HG03442 (cell line): ENCODE data around the gene PML.

Experiments used
- ATAC-seq: cut with Tn5 transposase; IDR thresholded peaks from one replicate; pipeline ENCODE4 v1.9.1; 2021; ENCODE audit warnings: mild to moderate bottlenecking, moderate library complexity; ENCODE audit not compliant: unreplicated experiment

Gene PML

DNA sequence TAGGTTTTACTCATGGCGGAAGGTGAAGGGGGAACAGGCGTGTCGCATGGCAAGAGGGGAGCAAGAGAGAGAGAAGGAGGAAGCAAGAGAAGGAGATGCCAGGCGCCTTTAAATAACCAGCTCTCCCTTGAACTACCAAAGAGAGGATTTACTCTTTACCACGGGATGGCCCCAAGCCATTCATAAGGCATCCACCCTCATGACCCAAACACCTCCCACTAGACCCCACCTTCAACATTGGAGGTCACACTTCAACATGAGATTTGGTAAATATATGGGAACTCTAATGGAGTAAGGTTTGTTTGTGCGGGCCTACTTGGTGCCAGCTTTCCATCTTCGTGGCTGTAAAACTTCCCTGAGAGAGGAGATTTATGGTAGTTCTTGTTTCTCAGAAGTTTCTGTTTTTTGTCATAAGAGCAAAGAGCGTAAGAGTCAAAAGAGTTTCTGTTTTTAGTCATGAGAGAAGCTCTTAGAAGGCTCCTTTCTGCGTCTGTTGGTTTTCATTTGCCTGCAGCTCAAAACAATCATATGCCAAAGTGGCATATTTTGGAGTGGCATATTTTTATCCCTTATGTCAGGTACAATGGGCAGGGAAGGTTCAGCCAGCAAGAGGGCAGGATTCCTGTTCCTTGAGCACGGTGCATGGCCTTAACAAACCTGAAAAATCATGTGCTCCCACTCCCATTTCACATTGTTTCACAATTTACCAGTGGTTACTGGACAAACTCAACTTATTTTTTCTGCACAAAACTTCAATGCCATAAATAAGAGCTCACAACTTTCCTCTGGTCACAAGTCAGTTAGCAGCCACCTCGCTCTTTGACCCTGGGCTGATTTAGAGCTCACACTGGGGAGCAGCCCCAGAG is 12.5 kb downstream of the PML start:
- ATAC-seq = no peak

DNA sequence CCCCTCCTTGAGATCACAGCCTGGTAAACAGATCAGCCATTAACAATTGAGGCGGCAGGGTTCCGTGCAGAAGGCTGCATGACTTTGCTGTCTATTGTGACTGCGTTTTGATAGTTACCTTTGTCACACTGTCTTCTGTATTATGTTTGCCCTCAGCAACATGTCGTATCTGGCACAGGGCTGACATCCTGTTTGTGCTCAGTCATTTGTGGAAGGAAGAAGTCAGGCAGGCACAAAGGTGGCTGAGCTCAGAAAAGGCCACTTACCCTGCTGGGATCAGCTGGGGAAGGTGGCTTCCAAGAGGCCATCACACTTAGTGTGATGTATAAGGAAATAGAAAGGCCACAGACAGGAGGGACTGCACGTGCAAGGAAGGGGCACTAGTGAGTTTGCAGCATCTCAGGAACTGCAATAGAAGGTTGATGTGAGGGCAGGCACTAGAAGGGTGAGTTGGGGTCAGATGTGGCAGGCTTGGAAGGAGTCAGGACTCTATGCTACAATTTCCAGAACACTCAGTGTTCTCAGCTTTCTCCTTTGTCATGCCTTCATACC is 13.4 kb downstream of the PML start:
- no peak for ATAC-seq

DNA sequence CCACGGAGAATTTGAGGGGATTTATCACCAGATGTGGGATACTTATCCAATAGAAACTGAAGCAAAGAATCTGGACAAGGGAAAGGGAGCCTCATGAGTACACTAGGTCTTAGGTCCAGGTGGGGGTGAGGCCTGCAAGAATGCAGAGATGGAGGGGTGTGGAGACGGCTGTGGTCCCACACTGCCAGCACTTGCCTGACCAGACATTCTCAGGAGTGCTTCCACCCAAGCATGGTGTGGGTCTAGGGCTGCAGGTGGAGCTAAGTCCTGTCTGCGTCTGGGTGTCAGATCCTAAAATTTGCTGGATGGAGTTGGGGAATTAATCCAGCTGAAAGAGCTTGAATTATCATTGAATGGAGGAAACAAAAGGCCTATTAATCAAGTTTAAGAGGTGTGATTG is 14.4 kb downstream of the PML start:
- no peak for ATAC-seq

DNA sequence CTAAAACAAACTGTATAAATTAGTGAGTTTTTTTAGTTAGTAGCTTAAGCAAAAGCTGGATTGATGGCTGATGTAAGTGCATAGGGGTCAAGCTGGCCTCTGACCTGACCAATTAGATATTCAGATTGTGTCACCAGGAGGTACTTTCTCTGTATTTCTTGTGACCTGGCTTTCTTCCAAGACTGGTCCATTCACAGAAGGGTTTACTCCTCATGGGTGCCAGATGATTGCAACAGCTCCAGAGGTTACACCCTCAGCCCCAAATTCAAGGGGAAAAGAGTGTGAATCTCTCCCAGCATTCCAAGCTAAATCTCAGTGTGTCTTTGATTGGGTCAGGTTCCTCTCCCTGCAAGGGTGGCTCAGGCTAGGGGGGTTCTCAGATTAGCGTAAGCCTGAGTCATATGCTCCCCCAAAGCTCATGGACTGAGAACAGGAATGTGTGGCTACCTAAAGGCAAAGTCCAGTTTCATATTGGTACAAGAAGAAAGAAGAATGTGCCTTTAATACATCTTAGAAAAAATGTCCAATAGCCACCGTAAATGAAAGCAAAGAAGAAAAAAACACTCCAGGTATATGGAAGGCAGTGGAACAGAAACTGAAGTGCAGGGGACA is 16.5 kb downstream of the PML start:
- ATAC-seq = no peak

DNA sequence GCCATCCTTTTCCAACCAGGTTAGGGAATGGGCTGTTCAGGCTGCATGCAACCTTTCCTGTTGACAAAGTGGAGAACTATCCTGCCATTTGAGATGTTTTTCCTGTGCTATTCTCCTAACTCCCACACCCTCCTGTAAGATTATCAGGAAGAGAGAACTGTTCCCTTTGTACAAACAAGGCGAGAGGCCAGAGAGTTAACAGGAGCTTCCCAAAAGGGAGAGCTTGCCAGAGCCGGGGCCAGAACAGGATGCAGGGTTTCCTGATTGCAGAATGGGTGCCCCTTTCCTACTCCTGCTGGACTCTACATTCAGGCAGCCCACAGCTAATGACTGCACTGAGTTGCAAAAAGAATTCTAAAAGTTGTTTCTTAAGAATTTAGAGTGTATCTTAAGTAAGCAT is 17.1 kb downstream of the PML start:
- no peak for ATAC-seq

DNA sequence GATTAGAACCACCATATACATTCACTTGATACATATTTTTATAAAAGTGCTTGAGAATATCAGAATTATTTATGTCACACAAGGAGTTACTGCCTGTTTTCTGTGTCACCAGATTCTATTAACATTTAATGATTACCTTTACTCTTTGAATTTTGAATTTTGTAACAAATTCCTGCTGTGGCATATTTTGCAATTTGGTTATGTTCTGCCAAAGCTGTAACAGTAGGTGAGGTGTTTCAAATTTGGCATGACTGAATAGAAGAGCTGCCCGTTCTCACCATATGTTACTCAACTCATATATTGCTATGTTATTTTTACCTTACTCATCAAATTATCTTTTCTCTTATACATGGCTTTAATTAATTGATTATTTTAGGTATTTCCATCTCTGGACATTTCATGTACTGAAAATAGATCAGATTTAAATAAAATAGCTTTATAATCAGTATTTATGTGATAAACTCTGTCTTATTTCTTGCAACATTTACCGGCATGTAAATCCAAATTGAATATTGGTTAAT is 18.9 kb downstream of the PML start:
- no peak for ATAC-seq

DNA sequence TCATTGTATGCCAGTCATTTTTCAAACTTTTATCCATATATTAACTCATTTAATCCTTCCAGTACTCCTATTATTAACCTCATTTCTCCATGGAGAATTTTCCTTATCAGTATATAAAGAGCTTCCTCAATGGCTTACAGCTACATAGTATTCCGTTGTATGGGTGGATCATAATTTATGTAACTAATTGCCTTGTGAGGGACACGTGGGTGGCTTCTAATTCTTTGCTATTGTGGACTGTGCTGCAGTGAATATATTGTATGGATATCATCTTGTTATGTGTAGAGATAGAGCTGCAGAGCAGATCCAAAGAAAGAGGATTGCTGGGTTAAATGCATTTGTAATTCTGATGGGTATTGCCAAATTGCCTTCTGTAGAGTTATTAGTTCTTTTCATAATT is 25.2 kb downstream of the PML start:
- no peak for ATAC-seq

DNA sequence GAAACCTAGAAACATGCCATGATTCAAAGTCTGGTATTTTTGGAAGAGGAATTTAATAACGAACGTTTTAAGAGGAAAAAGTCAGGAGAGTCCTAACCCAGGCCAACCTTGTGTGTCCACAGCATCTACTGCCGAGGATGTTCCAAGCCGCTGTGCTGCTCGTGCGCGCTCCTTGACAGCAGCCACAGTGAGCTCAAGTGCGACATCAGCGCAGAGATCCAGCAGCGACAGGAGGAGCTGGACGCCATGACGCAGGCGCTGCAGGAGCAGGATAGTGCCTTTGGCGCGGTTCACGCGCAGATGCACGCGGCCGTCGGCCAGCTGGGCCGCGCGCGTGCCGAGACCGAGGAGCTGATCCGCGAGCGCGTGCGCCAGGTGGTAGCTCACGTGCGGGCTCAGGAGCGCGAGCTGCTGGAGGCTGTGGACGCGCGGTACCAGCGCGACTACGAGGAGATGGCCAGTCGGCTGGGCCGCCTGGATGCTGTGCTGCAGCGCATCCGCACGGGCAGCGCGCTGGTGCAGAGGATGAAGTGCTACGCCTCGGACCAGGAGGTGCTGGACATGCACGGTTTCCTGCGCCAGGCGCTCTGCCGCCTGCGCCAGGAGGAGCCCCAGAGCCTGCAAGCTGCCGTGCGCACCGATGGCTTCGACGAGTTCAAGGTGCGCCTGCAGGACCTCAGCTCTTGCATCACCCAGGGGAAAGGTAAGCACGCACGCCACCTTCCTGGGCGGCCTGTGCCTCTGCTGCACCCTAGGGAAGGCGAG is 28.4 kb downstream of the PML start:
- ATAC-seq = no peak

DNA sequence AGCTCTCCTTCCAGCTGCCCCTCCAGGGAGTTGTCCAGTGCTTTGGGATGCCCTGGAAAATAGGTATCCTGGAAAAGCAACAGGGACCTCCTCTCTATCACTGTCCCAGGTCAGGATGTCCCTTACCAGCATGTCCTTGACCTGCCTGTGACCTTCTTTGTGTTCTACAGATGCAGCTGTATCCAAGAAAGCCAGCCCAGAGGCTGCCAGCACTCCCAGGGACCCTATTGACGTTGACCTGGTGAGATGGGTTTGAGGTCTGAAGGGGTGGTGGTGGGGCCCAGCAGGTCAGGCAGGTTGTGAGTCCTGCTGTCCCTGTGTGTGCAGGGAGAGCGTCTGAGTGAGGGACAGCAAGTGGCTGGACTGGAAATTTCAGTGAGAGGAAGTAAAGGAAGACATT is 30.2 kb downstream of the PML start:
- ATAC-seq = no peak

DNA sequence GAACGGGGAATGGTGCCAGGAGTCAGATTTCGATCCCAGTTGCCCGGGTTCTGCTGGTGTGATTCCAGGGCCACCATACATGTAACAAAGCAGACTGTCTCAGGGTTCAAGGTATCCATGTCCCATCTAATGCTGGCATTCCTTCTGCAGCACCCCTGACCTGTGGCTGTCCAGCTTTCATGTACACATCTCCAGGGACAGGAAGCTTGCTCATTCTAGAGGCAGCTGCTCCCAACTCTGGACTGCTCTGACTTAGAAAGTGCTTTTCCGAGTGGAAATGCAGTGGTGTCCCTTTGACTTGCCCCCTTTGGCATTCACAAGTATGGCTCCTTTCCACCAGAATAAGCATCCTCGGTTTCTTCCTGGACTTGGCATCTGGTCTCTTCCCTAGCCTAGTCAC is 30.9 kb downstream of the PML start:
- no peak for ATAC-seq

DNA sequence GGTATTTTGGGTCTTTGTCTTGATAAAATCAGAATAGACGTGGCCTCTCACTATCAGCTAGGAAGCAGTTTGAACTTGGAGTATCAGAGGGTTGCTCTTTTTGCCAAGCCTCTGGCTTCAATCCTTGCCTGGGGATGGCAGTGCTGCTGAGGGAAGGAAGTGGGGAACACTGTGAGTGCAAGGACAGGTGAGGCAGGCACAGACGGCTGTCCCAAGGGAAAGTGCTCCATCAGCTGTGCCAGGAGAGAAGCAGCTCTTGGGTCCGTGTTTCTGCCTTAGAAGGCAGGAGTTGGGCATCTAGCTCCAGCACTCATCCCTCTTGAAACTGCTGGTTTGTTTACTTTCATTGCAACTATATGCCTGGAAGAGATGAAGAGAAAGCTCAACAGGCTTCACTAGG is 33.2 kb downstream of the PML start:
- no peak for ATAC-seq

DNA sequence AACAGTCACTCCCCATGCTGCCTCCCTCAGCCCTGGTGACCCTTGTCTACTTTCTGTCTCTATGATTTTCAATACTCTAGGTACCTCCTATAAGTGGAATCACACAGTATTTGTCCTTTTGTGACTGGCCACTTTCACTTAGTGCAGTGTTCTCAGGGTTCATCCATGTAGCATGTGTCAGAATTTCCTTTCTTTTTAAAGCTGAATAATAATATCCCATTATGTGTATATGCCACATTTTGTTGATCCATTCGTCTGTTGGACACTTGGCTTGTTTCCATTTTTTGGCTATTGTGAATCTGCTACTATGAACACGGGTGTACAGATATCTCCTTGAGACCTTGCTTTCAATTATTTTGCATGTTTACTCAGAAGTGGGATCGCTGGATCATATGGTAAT is 34.1 kb downstream of the PML start:
- ATAC-seq = no peak

DNA sequence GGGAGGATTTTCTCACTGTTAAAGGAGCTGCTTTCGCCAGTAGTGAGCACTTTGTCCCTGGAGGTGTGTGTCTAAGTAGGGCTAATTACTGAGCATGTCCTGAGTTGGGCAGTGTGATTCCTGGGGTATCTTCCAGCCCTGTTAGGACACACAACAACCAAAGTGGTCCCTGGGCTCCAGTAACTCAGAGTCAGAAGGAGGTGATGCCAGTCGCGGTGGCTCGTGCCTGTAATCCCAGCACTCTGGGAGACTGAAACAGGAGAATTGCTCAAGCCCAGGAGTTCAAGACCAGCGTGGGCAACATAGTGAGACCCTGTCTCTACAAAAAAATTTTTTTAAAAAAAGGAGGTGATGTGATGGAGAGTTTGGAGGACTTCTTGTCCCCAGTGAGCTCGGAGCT is 37.5 kb downstream of the PML start:
- no peak for ATAC-seq

DNA sequence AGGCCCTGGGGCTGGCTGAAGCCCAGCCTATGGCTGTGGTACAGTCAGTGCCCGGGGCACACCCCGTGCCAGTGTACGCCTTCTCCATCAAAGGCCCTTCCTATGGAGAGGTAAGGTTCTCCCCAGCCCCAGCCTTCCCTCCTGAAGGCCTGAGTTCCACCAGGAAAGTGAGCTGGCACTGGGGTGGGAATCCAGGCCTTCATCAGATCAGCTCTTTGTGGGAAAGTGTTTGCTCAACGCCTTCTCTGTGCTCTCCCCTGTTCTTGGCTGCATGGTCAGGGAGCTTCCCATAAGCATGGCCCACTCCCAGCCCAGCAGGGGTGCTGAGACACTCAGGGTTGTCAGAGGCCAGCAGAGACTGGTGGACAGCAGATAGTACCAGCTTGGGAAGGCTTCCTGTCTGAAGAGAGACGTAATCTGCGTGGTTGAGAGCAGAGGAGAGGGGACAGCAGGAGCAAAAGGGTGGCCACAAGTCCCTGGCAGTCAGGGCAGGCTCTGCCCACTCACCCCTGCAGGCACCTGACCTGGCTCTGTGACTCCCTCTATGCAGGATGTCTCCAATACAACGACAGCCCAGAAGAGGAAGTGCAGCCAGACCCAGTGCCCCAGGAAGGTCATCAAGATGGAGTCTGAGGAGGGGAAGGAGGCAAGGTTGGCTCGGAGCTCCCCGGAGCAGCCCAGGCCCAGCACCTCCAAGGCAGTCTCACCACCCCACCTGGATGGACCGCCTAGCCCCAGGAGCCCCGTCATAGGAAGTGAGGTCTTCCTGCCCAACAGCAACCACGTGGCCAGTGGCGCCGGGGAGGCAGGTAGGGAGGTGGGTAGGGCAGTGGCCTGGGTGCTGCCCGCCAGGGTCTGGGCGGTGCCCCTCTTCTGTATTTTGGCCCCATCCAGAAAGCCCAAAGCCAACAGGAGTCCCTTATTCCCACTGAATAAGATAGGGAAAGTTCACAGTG is 38.4 kb downstream of the PML start:
- ATAC-seq = no peak

DNA sequence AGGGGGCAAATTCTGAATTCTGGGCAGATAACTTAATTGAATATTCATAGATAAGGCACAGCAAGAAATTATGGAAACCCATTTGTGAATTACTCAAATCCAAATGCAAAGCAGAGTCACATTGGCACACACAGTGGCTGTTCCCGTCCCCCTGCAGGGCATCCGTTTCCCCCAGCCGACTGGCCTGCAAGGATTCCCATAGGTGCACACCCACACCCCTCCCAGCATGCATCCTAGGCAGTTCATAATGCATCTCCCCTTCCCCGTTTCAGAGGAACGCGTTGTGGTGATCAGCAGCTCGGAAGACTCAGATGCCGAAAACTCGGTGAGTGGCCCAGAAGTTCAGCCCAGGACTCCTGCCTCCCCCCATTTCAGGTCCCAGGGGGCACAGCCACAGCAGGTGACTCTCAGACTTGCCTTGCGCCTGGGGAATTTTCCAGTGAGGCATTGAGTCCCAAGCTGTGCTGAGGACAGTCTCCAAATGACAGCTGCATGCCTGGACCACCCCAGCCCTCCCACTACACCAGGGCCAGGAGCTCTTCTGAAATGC is 39.8 kb downstream of the PML start:
- ATAC-seq = no peak

DNA sequence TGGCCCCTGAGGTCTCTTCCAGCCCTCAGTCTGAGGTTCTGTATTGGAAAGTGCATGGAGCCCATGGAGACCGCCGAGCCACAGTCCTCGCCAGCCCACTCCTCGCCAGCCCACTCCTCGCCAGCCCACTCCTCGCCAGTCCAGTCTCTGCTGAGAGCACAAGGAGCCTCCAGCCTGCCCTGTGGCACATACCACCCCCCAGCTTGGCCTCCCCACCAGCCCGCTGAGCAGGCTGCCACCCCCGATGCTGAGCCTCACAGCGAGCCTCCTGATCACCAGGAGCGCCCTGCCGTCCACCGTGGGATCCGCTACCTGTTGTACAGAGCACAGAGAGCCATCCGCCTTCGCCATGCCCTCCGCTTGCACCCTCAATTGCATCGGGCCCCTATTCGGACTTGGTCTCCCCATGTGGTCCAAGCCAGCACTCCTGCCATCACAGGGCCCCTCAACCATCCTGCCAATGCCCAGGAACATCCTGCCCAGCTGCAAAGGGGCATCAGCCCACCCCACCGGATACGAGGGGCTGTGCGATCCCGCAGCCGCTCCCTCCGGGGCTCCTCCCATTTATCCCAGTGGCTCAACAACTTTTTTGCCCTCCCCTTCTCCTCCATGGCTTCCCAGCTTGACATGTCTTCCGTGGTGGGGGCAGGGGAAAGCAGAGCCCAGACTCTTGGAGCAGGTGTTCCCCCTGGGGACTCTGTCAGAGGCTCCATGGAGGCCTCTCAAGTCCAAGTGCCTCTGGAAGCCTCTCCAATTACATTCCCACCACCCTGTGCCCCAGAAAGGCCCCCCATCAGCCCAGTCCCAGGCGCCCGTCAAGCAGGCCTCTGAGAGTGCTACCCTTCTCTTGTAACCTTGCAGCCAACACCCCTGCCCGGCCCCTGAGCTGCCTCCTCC is 40.9 kb downstream of the PML start:
- ATAC-seq = no peak

DNA sequence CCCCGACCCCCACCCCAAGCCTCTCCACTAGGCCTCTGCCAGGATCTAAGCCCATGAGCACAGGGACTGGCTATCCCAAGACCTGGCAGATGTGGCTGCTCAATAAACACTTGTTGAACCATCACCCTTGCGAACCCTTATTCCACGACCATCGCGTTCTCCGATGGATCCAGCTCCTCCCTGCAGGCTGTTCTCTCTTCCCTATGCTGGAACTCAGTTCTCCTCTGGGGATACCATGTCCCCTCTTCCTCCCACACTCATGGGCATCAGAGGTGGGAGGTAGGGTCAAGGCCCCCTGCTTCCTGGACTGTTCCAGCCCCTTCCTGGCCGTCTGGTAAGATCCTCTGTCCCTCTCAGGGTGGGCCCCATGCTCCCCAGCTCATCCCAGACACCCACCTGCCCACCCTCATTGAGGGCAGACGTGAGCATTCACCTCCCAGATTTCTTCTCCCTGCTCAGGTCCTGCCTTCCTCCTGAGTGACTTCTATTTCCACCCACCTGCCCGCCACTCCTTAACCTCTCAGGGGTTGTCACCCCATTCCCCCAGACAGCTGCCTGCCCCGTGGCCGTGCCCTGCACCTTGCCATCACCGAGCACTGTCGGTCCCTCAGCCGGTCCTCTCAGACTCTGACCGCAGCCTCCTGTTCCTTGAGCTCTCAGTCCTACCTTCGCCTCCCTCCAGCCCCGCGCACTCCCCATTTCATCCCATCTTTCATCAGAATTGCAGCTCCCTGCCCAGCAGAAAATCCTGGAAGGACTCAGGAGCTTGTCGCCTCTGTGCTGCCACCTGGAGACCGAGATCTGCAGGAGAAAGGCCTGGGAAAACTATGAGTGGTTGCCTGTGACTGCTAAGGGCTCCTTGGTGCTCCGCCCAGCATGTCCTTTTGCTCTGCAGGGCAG is 42.0 kb downstream of the PML start:
- ATAC-seq = no peak
